ENCODE results near the gene MOBP.

Gene MOBP

GRCh38 chr3:39540162-39540921 is 72.9 kb downstream of the MOBP start:
- in situ Hi-C loops (cut with MboI; ENCODE audit: low sequenced_read_pairs) = no loop called here

- in situ Hi-C loops (cut with MboI; ENCODE audit: low sequenced_read_pairs) = no loop called here
Measured at GRCh38 chr3:39541442-39541841, 74.0 kb downstream of the MOBP start.

- in situ Hi-C loops (cut with MboI; ENCODE audit: low sequenced_read_pairs) = no loop called here
Measured at GRCh38 chr3:39541917-39542329, 74.4 kb downstream of the MOBP start.

DNA sequence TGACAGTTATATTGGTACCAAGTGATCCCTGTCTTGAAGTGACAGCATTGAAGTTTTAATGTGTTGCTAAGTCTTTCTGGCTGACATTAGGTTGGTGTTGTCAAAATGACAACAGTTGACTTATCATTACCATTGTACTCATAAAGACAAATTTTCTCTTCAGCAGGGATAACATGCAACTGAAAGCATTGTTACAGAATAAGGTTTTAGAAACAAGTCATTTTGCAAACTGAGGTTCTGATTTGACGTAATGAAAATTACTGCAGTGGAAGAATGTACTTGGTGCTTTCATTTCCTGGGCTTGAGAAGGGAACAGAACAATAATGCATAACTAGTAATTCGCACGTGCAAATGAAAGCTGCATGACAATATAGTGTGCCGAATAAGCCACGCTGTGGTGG is 75.1 kb downstream of the MOBP start:
- in situ Hi-C loops (cut with MboI; ENCODE audit: low sequenced_read_pairs) = no loop called here

DNA sequence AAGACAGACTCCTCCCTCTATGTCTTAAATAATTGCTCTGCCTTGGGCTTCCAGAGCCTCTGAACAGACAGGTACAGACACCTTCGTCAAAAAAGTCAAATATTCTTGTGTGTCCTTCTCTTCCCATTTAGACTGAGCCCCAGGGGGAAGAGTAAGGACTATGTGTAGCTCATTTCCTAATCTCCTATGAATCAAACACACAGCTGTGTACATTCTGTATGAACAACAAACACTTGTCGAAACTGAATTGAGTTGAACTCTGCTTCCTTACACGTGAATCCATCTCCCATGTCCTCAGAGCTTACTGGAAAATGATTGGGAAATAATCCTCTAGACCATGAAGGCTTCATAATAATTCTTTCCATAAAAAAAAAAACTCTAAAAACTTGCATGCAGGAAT is 80.8 kb downstream of the MOBP start:
- in situ Hi-C loops (cut with MboI; ENCODE audit: low sequenced_read_pairs) = no loop called here

DNA sequence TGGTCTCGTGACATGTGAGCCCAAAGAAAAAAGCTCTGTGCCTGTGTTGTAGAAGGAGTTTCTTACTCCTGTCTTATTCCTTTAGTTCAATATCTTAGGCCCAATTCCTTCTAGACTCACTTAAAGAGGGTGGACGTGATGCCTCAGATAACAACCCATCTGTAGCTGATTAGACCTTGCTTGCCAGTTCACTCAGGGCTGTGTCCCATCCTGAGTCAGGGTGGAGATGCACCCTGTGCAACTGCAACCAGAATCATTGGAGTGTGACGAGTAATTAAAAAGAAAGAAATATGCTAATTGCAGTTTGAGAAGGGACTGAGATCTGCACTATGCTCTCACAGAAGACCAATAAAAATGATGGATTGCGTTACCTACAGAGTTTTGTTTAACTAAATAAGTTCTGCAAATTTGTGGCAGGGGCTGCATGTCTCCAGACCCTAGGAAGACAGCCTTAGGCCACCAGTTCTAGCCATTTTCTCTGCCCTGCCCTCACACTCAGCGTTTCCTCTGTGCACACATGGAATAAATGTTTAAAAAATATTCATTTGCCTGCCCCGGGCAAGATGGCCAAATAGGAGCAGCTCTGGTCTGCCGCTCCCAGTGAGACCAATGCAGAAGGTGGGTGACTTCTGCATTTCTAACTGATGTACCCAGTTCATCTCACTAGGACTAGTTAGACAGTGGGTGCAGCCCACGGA is 83.0 kb downstream of the MOBP start:
- in situ Hi-C loops (cut with MboI; ENCODE audit: low sequenced_read_pairs) = no loop called here
